ENCODE data around the gene ADCY10.

DNA sequence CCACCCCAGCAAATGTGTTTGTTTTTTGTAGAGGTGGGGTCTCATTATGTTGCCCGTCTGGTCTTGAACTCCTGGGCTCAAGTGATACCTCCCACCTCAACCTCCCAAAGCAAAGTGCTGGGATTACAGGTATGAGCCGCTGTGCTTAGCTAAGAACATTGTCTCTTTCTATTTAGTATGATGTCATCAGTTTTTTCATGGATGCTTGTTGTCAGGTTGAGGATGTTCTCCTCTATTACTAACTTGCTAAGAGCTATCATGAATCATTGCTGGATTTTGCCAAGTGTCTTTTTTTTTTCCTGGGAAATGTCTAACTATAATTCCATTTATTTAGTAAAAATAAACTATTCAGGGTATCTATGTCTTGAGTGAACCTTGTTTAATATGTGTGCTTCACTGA is 42.0 kb upstream of the ADCY10 start:
- TF ChIP-seq, protein P1, sequence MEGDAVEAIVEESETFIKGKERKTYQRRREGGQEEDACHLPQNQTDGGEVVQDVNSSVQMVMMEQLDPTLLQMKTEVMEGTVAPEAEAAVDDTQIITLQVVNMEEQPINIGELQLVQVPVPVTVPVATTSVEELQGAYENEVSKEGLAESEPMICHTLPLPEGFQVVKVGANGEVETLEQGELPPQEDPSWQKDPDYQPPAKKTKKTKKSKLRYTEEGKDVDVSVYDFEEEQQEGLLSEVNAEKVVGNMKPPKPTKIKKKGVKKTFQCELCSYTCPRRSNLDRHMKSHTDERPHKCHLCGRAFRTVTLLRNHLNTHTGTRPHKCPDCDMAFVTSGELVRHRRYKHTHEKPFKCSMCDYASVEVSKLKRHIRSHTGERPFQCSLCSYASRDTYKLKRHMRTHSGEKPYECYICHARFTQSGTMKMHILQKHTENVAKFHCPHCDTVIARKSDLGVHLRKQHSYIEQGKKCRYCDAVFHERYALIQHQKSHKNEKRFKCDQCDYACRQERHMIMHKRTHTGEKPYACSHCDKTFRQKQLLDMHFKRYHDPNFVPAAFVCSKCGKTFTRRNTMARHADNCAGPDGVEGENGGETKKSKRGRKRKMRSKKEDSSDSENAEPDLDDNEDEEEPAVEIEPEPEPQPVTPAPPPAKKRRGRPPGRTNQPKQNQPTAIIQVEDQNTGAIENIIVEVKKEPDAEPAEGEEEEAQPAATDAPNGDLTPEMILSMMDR (IDR thresholded peaks at IDR 0.05): no peak
- TF ChIP-seq POLR2AphosphoS5 (IDR thresholded peaks at IDR 0.05) (no peak), POLR2A (IDR thresholded peaks at IDR 0.05) (no peak)
